Neural progenitor cell (in vitro differentiated cells): Measurements from ENCODE around the gene CAMK2N1. TPM values are rescaled to one million over a fixed set of nuclear protein-coding genes. Genes with fewer than 3 reads are reported as not detected.

ENCODE experiments used
- DNase-seq: peaks from one replicate; pipeline ENCODE4 v3.0.0-alpha.2; 2016; ENCODE audit warnings: low spot score
- H2AFZ ChIP-seq: fragments of 200-600 bp; sonication (generic); replicated peaks from 2 replicates; pipeline ENCODE4 v1.6.1; 2016; ENCODE audit warnings: antibody characterized with exemption
- H3F3A ChIP-seq: fragments of 200-600 bp; sonication (generic); 2 replicates; pipeline ENCODE4 v1.6.1; 2016; ENCODE audit warnings: antibody characterized with exemption, low read depth
- H3K27ac ChIP-seq: fragments of 200-600 bp; sonication (generic); 2 replicates; pipeline ENCODE4 v1.5.1; 2016; ENCODE audit warnings: mild to moderate bottlenecking
- H3K27me3 ChIP-seq: fragments of 200-600 bp; sonication (generic); 2 replicates; pipeline ENCODE4 v1.6.1; 2016; ENCODE audit warnings: mild to moderate bottlenecking, moderate library complexity
- H3K36me3 ChIP-seq: fragments of 200-600 bp; sonication (generic); 2 replicates; pipeline ENCODE4 v1.5.1; 2016
- H3K4me1 ChIP-seq: fragments of 200-600 bp; sonication (generic); 2 replicates; pipeline ENCODE4 v1.6.1; 2016; ENCODE audit warnings: mixed run types
- H3K4me2 ChIP-seq: fragments of 200-600 bp; sonication (generic); 2 replicates; pipeline ENCODE4 v1.6.1; 2016
- H3K4me3 ChIP-seq: fragments of 200-600 bp; sonication (generic); 2 replicates; pipeline ENCODE4 v1.5.1; 2016
- H3K79me2 ChIP-seq: fragments of 200-600 bp; sonication (generic); 2 replicates; pipeline ENCODE4 v1.6.1; 2016; ENCODE audit warnings: low read depth
- H3K9ac ChIP-seq: fragments of 200-600 bp; sonication (generic); 2 replicates; pipeline ENCODE4 v1.6.1; 2016
- H3K9me3 ChIP-seq: fragments of 200-600 bp; sonication (generic); 2 replicates; pipeline ENCODE4 v1.5.1; 2016; ENCODE audit warnings: low read depth
- H4K20me1 ChIP-seq: fragments of 200-600 bp; sonication (generic); 2 replicates; pipeline ENCODE4 v1.6.1; 2016; ENCODE audit warnings: low read depth
- H3K27ac Mint-ChIP-seq: 3 replicates; pipeline ENCODE4 v1.8.0; 2021; ENCODE audit warnings: mixed read lengths
- H3K27me3 Mint-ChIP-seq: 2 replicates; pipeline ENCODE4 v1.8.0; 2022; ENCODE audit warnings: low read depth, mild to moderate bottlenecking, inconsistent platforms, moderate library complexity, mixed read lengths; ENCODE audit not compliant: insufficient read depth
- H3K36me3 Mint-ChIP-seq: 3 replicates; pipeline ENCODE4 v1.8.0; 2021; ENCODE audit warnings: mixed read lengths
- H3K4me1 Mint-ChIP-seq: 3 replicates; pipeline ENCODE4 v1.8.0; 2021; ENCODE audit warnings: mixed read lengths
- H3K4me3 Mint-ChIP-seq: 3 replicates; pipeline ENCODE4 v1.8.0; 2021; ENCODE audit warnings: mild to moderate bottlenecking, moderate library complexity, mixed read lengths
- H3K9me3 Mint-ChIP-seq: 3 replicates; pipeline ENCODE4 v1.8.0; 2020; ENCODE audit warnings: mixed read lengths
- EZH2 ChIP-seq: fragments of 200-600 bp; sonication (generic); IDR thresholded peaks from 2 replicates; pipeline ENCODE4 v1.6.1; 2017; ENCODE audit warnings: antibody characterized with exemption, mild to moderate bottlenecking, moderate library complexity
- EZH2phosphoT487 ChIP-seq: fragments of 200-600 bp; sonication (generic); IDR thresholded peaks from 2 replicates; pipeline ENCODE4 v1.6.1; 2017; ENCODE audit warnings: antibody characterized with exemption
- total RNA-seq: library from RNA; depleted of rRNA; stranded (reverse); fragments of >200 nt; gene quantifications from 2 replicates; pipeline ENCODE4 v1.2.3, GENCODE V29; 2015; ENCODE audit warnings: low replicate concordance
- TF ChIP-seq, protein P1 (sequence below): fragments of 200-600 bp; sonication (generic); IDR thresholded peaks from 2 replicates; pipeline ENCODE4 v1.5.1; 2017; ENCODE audit warnings: antibody characterized with exemption, mild to moderate bottlenecking

CAMK2N1 gene
- total RNA-seq, 1 donor from 2014 or later: 11.4 TPM

DNA sequence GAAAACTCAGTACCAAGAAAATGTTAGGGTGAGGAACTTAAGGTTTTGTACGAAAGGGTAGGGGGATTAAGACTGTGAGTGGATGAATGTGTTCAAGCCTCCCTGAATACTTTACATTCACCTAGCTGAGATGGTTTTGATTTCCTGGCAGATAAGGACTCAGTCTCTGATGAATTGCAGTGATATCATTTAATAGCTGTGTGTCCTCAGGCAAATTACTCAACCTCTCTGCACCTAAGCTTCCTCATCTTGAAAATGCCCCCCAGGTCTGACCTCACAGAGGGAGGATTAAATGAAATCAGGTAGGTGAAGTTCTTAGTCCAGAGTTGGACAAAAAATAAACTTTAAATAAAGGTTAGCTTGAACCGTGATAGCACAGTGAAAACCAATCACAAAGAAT, 48.4 kb downstream of the CAMK2N1 start:
- no peak overlapping the region for H3K9ac ChIP-seq
- H2AFZ ChIP-seq: no peak overlapping the region
- Mint-ChIP-seq H3K36me3 (no peaks in the 10 kb centered on the region), H3K27ac (no peak overlapping the region), H3K9me3 (no peaks in the 10 kb centered on the region), H3K4me3 (no peak overlapping the region), H3K4me1 (peaks cover 2% of the 10 kb centered on the region), H3K27me3 (peaks cover 17% of the 10 kb centered on the region)
- H3K27me3 ChIP-seq: peaks cover 23% of the 10 kb centered on the region
- DNase-seq: no peak
- H3K4me1 ChIP-seq: no peaks in the 10 kb centered on the region
- no peaks in the 10 kb centered on the region for H3F3A ChIP-seq
- no peak for TF ChIP-seq EZH2phosphoT487
- TF ChIP-seq, protein P1, sequence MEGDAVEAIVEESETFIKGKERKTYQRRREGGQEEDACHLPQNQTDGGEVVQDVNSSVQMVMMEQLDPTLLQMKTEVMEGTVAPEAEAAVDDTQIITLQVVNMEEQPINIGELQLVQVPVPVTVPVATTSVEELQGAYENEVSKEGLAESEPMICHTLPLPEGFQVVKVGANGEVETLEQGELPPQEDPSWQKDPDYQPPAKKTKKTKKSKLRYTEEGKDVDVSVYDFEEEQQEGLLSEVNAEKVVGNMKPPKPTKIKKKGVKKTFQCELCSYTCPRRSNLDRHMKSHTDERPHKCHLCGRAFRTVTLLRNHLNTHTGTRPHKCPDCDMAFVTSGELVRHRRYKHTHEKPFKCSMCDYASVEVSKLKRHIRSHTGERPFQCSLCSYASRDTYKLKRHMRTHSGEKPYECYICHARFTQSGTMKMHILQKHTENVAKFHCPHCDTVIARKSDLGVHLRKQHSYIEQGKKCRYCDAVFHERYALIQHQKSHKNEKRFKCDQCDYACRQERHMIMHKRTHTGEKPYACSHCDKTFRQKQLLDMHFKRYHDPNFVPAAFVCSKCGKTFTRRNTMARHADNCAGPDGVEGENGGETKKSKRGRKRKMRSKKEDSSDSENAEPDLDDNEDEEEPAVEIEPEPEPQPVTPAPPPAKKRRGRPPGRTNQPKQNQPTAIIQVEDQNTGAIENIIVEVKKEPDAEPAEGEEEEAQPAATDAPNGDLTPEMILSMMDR: no peak
- no peak for TF ChIP-seq EZH2
- no peak overlapping the region for H3K4me2 ChIP-seq
- no peak overlapping the region for H3K27ac ChIP-seq
- H3K4me3 ChIP-seq: no peak overlapping the region
- no peaks in the 10 kb centered on the region for H4K20me1 ChIP-seq
- no peaks in the 10 kb centered on the region for H3K36me3 ChIP-seq
- no peaks in the 10 kb centered on the region for H3K79me2 ChIP-seq
- H3K9me3 ChIP-seq: no peaks in the 10 kb centered on the region

- H3K27ac ChIP-seq: no peak overlapping the region
- H3K79me2 ChIP-seq: no peaks in the 10 kb centered on the region
- no peak overlapping the region for H3K9ac ChIP-seq
- Mint-ChIP-seq H3K9me3 (no peaks in the 10 kb centered on the region), H3K4me3 (no peak overlapping the region), H3K36me3 (no peaks in the 10 kb centered on the region), H3K27ac (peak overlapping the region; percentile 78), H3K4me1 (no peaks in the 10 kb centered on the region), H3K27me3 (peaks cover 15% of the 10 kb centered on the region)
- H3K9me3 ChIP-seq: no peaks in the 10 kb centered on the region
- H4K20me1 ChIP-seq: no peaks in the 10 kb centered on the region
- H2AFZ ChIP-seq: no peak overlapping the region
- no peak overlapping the region for H3K4me2 ChIP-seq
- peaks cover 22% of the 10 kb centered on the region for H3K27me3 ChIP-seq
- no peak overlapping the region for H3K4me3 ChIP-seq
- no peaks in the 10 kb centered on the region for H3K36me3 ChIP-seq
- TF ChIP-seq EZH2 (no peak), EZH2phosphoT487 (no peak)
- TF ChIP-seq, protein P1: no peak
- H3K4me1 ChIP-seq: no peaks in the 10 kb centered on the region
- H3F3A ChIP-seq: no peaks in the 10 kb centered on the region
- no peak for DNase-seq
Observed at GRCh38 chr1:20432891-20433290, 53.1 kb downstream of the CAMK2N1 start.

Other genes with a start within 250 kb of the CAMK2N1 start
- not detected in 2 replicates for gene VWA5B1, start 195.3 kb downstream of the CAMK2N1 start, total RNA-seq
- gene MUL1, start 21.9 kb upstream of the CAMK2N1 start, total RNA-seq: 6.7 and 18.9 TPM in 2 replicates
- 0.09 TPM in 1 of 2 replicates, not detected in the other for gene FAM43B, start 66.4 kb upstream of the CAMK2N1 start, total RNA-seq
- gene CDA, start 102.9 kb upstream of the CAMK2N1 start, total RNA-seq: 0.64 and 0.96 TPM in 2 replicates
- 13.3 and 21.6 TPM in 2 replicates for gene PINK1, start 147.2 kb upstream of the CAMK2N1 start, total RNA-seq
- gene DDOST, start 175.2 kb upstream of the CAMK2N1 start, total RNA-seq: 151 and 234 TPM in 2 replicates
- 2.2 and 4.0 TPM in 2 replicates for gene KIF17, start 231.8 kb upstream of the CAMK2N1 start, total RNA-seq
- gene SH2D5, start 246.5 kb upstream of the CAMK2N1 start, total RNA-seq: 5.1 and 7.7 TPM in 2 replicates